Left colon (tissue), 2 donors: Measurements from ENCODE around the gene MS4A15. TPM values are rescaled to one million over a fixed set of nuclear protein-coding genes. Genes with fewer than 3 reads are reported as not detected.
"Not testable (repeated sequence)": the region's sequence is repeated elsewhere in the genome, so short reads cannot be mapped to it uniquely, and the experiment has no call there.

Experiments
- ATAC-seq: fragments of 200-7000 bp; cut with Tn5 transposase; one replicate; pipeline ENCODE4 v1.9.1; 2020; ENCODE audit warnings: mild to moderate bottlenecking, moderate library complexity
- DNase-seq, 2 donors: peaks; one replicate each; pipeline ENCODE4 v3.0.0-alpha.2; 2020
- intact Hi-C, 2 donors: fragments of 100-400 bp; cut with DNase I in 1 of 2; cut with micrococcal nuclease in 1 of 2; formaldehyde crosslinking; loops; one replicate each; pipeline versions ENCODE4 v1.11.2 to v1.14.0; 2022; cut with DNase I, micrococcal nuclease
- long read RNA-seq: library from polyadenylated mRNA; unstranded; transcript quantifications from one replicate; pipeline ENCODE4 v2.0.0, GENCODE V29; 2021
- total RNA-seq, 2 donors: library from RNA; stranded (reverse); fragmentation: NEBNext Ultra II Directional; extraction: Animal tissue kit (Norgen Biotek cat#: 25700); gene quantifications; one replicate each; pipeline ENCODE4 v1.2.1, GENCODE V29; 2021
- donor health status: DM: no; HTN: no; CAD: no.
- donor health status: DM: yes; HTN: yes; CAD: no.

The MS4A15 gene
- not detected for total RNA-seq
- long read RNA-seq = 0 reads

- intact Hi-C loops = no loop called here
- ATAC-seq (peak; percentile 64), DNase-seq (no peak)
Measured at GRCh38 chr11:60756307-60757032, at the start of gene MS4A15. Gene MS4A15 (plus strand): TSS chr11:60756867. CDS start chr11:60763734, 6,867 bp downstream.

- intact Hi-C loops = no loop called here
- ATAC-seq (no peak), DNase-seq (no peak)
Measured at GRCh38 chr11:60706931-60707330, 49.7 kb upstream of the MS4A15 start.

GRCh38 chr11:60710482-60710881 is 46.2 kb upstream of the MS4A15 start:
- ATAC-seq (peak; percentile 64), DNase-seq (no peak)
- intact Hi-C loops = no loop called here

GRCh38 chr11:60711276-60711675 is 45.4 kb upstream of the MS4A15 start:
- ATAC-seq (peak; percentile 76), DNase-seq (no peak)
- intact Hi-C loops = no loop called here

- intact Hi-C loops, ATAC-seq, DNase-seq: not testable (repeated sequence)
Measured at GRCh38 chr11:60713423-60713822, 43.2 kb upstream of the MS4A15 start.

- ATAC-seq = no peak
- no peak for DNase-seq
- intact Hi-C loops = no loop called here
Measured at GRCh38 chr11:60717956-60718355, 38.7 kb upstream of the MS4A15 start.

GRCh38 chr11:60718524-60719316 is 37.9 kb upstream of the MS4A15 start:
- intact Hi-C loops = no loop called here
- peak; percentile 50 to 54 for DNase-seq

GRCh38 chr11:60719391-60719790 is 37.3 kb upstream of the MS4A15 start:
- intact Hi-C loops = no loop called here
- DNase-seq (peak; percentile 69 to 87), ATAC-seq (peak; percentile 92)

More at GRCh38 chr11:60718524-60719316, 37.9 kb upstream of the MS4A15 start:
- ATAC-seq = peak; percentile 79

- intact Hi-C loops = no loop called here
- DNase-seq = no peak
- no peak for ATAC-seq
Measured at GRCh38 chr11:60720460-60720859, 36.2 kb upstream of the MS4A15 start.

GRCh38 chr11:60724420-60724819 is 32.2 kb upstream of the MS4A15 start, which contains the start of gene MS4A18:
Gene MS4A18 (plus strand): TSS chr11:60724720.
- DNase-seq = no peak
- ATAC-seq = no peak
- intact Hi-C loops = no loop called here

- ATAC-seq (no peak), DNase-seq (no peak)
- intact Hi-C loops = no loop called here
Measured at GRCh38 chr11:60725592-60725991, 31.1 kb upstream of the MS4A15 start.

GRCh38 chr11:60731586-60731985 is 25.1 kb upstream of the MS4A15 start:
- intact Hi-C loops = no loop called here
- no peak for DNase-seq
- ATAC-seq = no peak

GRCh38 chr11:60734279-60734678 is 22.4 kb upstream of the MS4A15 start:
- intact Hi-C loops = no loop called here
- peak; percentile 80 for ATAC-seq
- no peak for DNase-seq

- no peak for ATAC-seq
- intact Hi-C loops = no loop called here
- DNase-seq = no peak
Measured at GRCh38 chr11:60739114-60739513, 17.6 kb upstream of the MS4A15 start.

- intact Hi-C loops = no loop called here
- ATAC-seq (no peak), DNase-seq (no peak)
Measured at GRCh38 chr11:60740573-60740972, 16.1 kb upstream of the MS4A15 start.

GRCh38 chr11:60741421-60741820 is 15.2 kb upstream of the MS4A15 start:
- intact Hi-C loops = no loop called here
- no peak for ATAC-seq
- no peak for DNase-seq

- intact Hi-C loops = no loop called here
- DNase-seq = no peak
- peak; percentile 35 for ATAC-seq
Measured at GRCh38 chr11:60743058-60743457, 13.6 kb upstream of the MS4A15 start.

GRCh38 chr11:60744114-60744513 is 12.6 kb upstream of the MS4A15 start:
- intact Hi-C loops = no loop called here
- DNase-seq = no peak
- ATAC-seq = no peak

GRCh38 chr11:60747359-60747873 is 9.3 kb upstream of the MS4A15 start:
- DNase-seq = no peak
- ATAC-seq = no peak
- intact Hi-C loops = no loop called here

GRCh38 chr11:60748225-60748624 is 8.4 kb upstream of the MS4A15 start:
- intact Hi-C loops = no loop called here
- ATAC-seq = no peak
- no peak for DNase-seq
